GM12872 (cell line): ENCODE measurements around the gene SYTL2.

Source experiments
- TF ChIP-seq, protein P1 (sequence below): IDR thresholded peaks from 3 replicates; pipeline ENCODE4 v1.5.1; 2011; ENCODE audit warnings: low read depth, mild to moderate bottlenecking, low read length, moderate library complexity; ENCODE audit not compliant: insufficient read depth

Gene SYTL2

DNA sequence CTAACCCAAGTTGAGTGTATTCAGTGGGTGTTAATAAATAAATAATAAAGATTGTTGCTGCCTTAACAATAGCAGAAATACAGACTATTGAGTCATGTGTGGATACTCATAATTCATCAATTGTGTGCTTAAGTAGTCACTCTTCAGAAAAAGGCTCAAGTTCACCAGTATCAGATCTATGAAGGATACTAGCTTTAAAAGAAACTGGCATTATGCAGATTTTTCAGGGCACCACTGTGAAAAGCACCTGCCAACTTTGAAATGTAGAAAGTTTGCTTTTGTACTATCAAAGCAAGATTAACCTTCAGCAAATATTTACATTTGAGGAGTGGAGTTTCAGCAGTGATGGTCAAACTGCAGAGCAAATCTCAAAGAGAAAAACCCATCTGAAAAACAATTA, 20.1 kb upstream of the SYTL2 start:
- TF ChIP-seq, protein P1, sequence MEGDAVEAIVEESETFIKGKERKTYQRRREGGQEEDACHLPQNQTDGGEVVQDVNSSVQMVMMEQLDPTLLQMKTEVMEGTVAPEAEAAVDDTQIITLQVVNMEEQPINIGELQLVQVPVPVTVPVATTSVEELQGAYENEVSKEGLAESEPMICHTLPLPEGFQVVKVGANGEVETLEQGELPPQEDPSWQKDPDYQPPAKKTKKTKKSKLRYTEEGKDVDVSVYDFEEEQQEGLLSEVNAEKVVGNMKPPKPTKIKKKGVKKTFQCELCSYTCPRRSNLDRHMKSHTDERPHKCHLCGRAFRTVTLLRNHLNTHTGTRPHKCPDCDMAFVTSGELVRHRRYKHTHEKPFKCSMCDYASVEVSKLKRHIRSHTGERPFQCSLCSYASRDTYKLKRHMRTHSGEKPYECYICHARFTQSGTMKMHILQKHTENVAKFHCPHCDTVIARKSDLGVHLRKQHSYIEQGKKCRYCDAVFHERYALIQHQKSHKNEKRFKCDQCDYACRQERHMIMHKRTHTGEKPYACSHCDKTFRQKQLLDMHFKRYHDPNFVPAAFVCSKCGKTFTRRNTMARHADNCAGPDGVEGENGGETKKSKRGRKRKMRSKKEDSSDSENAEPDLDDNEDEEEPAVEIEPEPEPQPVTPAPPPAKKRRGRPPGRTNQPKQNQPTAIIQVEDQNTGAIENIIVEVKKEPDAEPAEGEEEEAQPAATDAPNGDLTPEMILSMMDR = no peak

DNA sequence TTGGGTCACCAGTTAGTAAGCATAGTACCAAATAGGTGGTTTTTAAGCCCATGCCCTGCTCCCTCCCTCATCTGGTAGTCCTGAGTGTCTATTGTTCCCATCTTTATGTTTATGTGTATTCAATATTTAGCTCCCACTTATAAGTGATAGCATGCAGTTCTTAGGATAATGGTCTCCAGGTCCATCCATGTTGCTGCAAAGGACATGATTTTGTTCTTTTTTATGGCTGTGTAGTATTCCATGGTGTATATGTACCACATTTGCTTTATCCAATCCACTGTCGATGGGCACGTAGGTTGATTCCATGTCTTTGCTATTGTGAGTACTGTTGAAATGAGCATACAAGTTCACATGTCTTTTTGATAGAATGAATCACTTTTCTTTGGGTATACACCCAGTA, 18.2 kb upstream of the SYTL2 start:
- TF ChIP-seq, protein P1 = no peak

DNA sequence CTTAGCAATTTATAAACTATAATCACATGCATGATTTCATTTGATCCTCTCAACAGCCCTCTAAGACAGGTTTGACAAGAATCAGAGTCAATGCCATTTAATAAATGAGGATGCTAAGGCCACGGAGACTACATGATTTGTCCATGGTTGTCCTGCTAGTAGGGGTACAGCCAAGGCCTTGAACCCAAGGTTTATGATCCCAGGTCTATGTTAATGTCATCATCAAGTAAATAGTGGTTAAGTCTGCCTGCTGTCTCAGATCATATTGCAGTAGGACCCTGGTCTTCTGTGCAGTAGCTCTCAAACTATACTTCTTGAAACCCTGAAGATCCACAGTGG, 17.7 kb upstream of the SYTL2 start:
- TF ChIP-seq, protein P1 = no peak

DNA sequence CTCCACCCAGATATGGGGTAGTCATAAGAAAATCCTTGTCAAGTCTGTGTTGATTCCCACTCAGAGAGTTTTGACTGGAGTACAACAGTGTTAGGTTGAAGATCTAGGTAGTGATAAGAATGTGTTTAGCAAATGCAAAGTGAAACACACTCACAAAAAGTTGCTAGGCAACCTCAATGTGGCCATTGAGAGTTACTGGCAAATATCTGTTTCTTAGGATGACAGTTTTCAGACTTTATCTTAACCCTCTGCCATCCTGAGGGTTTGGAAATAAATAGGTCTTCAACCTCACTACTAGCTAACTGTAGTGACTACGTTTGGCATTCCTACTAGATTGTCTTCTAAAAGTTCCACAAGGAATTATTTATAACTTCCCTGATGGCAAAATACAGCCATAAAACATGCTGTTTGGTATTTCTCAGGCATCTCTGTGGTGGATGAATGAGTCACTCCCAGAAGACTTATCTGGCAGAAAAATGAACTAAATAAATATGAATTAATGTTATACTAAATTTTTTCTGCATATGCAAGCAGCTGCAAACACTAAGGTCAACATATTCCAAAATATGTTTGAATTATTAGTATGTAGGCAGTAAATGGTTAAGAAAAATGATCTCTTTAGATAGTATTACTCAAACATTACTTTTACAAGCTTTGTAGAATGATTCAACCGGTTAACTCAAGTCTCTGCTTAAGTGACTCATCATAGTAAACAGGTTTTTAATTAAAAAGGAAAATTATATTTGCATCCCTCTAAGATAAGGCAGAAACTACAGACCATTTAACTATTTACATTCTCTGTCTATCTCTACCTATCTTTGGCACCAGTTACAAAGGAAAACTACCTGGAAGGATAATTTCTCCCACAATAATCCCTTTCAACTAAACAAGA, 17.1 kb upstream of the SYTL2 start:
- TF ChIP-seq, protein P1 = no peak

DNA sequence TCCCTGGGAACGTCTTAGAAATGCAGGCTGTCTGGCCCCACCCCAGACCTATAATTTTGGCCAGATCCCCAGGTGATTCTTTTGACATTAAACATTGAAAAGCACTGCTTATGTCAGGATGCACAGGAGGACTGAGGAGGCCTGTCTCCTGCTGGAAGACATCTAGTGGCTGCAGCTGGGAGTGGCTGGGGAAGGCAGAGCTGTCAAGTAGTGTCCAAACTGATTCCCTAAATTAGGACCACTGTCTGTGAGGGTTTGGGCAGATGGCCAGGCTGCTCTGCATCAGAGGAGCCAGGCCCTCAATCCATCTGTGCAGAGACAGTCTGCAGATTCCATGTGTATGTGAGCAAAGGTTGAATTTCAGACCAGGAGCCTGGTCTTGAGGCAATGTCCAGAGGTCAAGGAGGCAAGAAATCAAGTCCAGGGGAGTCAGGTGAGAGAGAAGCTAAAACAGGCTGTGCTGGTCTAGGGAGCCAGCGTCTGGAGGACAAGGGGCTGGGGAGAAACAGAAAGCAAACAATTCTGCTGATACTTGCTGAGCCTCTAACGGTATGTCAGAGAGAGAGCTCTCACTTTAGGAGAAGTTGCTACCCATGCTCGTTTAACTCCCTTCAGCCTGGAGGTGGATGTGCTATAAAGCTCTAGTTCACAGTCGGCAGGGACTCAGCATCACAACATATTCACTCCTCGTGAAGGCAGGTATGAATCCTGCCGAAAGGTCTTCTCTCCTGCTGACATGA, 15.3 kb upstream of the SYTL2 start:
- TF ChIP-seq, protein P1 = peak; percentile 63

DNA sequence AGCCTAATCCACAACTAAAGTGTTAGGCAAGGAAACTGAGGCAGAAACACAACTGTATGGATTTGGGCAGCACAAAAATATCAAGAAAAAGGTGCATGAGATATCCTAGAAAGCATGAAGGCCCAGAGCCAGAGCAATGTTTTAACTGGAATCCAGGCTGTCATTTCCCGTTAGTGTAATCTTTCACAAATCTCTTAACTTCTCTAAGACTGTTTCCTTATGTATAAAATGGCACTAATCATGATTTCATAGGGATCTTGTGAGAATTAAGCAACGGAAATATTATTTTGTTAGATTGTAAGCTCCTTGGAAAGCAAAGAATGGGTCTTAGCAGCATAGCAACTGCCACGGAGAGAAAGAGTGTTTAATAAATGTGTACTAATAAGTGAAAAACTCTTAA, 14.7 kb upstream of the SYTL2 start:
- TF ChIP-seq, protein P1 = no peak

DNA sequence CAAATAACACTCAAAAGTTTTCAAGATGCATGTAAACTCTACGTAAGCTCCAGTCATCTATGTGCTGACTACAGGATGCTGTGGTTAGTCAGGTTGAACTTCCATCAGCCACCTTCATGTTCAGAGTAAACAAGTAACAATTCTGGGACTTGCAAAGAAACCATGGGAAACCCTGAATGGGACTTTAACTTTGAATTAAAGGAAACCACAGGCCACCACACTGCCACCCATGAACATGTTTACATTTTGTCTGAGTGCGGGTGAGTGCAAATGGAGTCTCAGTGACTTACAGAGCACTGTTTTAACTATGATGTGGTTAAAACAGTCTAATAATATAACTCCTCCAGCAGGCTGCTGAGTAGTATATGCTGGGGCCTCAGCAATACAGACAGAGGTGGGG, 12.9 kb upstream of the SYTL2 start:
- TF ChIP-seq, protein P1 = no peak
